Measurements from ENCODE around the gene TEAD2.

GRCh38 chr19:49337267-49338022, 24.8 kb downstream of the TEAD2 start:
- TF ChIP-seq POLR2AphosphoS5 (IDR thresholded peaks at IDR 0.05) (no peak), EP300 (conservative IDR thresholded peaks at IDR 0.05; ENCODE audit: poor library complexity, severe bottlenecking) (no peak), EZH2 (IDR thresholded peaks at IDR 0.05; ENCODE audit: borderline replicate concordance, insufficient read depth, low read length, poor library complexity, severe bottlenecking) (no peak), RAD21 (conservative IDR thresholded peaks at IDR 0.05) (no peak)
- TF ChIP-seq, protein P1, sequence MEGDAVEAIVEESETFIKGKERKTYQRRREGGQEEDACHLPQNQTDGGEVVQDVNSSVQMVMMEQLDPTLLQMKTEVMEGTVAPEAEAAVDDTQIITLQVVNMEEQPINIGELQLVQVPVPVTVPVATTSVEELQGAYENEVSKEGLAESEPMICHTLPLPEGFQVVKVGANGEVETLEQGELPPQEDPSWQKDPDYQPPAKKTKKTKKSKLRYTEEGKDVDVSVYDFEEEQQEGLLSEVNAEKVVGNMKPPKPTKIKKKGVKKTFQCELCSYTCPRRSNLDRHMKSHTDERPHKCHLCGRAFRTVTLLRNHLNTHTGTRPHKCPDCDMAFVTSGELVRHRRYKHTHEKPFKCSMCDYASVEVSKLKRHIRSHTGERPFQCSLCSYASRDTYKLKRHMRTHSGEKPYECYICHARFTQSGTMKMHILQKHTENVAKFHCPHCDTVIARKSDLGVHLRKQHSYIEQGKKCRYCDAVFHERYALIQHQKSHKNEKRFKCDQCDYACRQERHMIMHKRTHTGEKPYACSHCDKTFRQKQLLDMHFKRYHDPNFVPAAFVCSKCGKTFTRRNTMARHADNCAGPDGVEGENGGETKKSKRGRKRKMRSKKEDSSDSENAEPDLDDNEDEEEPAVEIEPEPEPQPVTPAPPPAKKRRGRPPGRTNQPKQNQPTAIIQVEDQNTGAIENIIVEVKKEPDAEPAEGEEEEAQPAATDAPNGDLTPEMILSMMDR (IDR thresholded peaks at IDR 0.05; ENCODE audit: poor library complexity, severe bottlenecking), result no peak

Measured in neural cell (in vitro differentiated cells).